NCI-H345 treated with DMSO at 0.1 percent for 48 hours (cell line): Measurements from ENCODE around the gene PSMC3.

Source experiments
- DNase-seq: peaks from one replicate; lab custom pipeline; 2025; ENCODE audit not compliant: unreplicated experiment; lab: John Stamatoyannopoulos, UW

Gene PSMC3

DNA sequence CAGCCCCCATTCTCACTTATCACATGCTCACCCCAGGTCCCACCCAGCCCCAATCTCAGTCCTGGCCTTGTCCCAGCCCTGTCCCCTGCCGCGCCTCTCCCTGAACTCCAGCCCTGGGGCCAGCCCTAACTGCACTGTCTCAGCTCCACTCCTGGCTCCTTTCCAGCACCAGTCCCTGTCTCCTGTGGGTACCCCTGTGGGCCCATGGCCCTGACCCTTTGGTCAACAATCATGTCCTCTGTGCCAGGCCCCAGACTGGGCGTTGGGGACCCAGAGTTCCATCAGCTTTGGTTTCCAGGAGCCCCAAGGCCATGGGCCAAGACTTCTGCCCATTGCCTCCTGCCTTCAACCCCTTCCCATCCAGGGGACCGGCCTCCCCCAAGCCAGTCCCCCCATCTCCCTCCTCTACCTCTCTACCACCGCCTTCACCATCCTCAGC lies 48.6 kb downstream of the PSMC3 start:
- DNase-seq = no peak

DNA sequence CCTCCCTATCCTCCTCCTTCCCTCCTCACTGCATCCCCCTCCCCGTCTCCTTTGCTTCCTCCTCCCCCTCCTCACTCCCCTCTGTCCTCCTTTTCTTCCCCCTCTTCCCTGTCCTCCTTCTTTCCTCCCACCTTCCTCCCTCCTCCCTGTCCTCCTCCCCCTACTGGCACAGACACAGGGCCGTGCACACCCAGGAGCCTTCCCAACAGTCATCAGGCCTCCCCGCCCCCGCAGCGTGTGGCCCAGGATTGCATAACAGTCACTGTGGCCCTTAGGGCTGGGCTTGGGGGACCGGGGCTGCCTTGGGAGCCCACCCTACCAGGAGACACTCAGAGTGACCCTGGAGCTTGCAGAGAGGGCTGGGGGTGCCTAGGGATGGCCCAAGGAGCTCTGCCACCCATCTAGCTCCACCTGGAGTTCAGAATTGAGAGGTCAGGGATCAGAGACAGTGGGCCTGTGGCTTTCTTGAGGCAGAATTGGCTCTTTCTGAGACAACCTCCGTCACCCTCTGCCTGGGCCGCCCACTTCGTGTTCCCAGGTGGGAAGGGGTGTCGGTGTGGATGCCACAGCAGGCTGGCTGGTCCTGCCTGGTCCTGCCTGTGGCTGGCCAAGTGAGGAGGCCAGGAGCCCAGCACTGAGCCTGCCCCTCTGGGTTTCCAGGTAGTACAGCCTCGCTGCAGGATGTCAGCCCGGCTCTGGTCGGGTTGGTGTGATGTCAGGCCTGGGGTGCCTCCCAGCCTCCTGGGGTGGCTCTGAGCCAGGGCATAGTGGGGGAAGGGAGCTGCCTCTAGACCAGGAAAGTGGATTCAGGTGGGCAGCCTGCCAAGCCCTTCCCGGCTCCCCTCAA lies 49.5 kb downstream of the PSMC3 start:
- no peak for DNase-seq

DNA sequence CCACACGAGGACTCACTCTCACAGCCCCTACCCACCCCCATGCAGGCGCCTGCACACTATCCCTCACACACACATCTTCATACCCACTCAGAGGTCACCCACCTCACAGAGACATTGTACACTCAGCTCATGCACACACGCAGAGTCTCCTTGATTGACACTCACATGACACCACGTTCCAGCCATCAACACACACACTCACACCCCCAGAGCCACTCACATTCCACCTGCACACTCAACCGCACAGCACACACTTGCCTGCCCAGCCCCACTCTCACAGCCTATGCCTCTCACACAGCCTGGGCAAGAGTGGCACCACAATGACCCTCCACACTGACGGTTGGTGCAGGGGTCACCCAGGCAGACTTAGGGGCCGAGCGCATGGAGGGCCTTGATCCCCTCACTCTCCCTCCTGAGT lies 50.1 kb downstream of the PSMC3 start:
- DNase-seq = no peak

DNA sequence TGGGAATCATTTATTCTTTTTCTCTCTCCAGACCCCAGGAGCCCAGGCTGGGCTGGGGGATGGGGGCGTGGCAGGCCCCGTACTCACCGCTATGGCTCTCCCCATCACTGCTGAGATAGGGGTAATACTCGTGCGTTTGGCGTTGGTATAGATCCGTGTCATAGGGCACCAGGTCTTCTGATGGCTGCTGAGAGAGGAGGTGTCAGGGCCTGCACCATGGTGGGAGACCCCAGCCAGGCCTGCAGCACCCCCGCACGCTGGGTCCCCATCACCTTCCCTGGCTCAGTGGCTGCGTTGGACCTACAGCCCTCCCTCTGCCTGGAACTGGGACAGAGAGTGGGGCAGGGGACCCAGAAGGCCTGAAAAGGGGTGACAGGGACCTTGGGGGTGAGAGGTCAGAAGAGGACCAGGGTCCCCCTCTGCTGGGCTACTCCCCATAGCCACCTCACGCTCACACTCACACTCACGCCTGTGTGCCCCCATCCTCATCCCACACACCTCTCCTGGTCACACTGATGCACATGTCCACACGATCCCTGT lies 50.6 kb downstream of the PSMC3 start:
- DNase-seq = no peak

DNA sequence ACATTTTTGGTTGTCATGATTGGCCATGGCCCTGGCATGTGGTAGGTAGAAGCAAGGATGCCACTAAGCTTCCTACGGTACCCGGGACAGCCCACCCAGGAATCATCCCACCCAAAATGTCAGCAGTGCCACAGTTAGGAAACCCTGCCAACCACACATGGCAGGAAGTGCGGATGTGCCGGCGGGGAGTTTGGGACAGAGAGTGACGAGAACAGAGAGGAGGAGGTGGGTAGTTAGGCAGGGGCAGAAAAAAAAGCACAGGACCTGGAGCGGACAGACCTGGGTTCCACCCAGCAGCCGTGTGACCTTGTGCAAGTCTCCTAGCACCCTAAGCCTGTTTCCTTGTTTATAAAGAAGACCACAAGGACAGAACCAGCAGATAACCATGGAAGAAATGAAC lies 51.2 kb downstream of the PSMC3 start:
- DNase-seq = no peak

DNA sequence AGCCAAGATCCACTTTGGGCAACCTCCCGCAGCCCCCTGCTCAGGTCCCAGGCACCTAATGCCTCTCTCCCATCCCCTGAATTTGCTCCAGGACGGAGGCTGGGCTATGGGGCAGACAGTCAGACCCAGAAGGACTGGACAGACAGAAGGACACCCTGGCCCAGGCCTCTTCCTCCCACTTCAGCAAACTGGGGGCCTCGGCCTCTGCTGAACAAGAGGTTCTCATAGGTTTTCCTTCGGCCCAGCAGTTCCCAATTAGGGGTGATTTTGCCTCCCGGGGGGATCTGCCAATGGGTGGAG lies 51.6 kb downstream of the PSMC3 start:
- DNase-seq = no peak

DNA sequence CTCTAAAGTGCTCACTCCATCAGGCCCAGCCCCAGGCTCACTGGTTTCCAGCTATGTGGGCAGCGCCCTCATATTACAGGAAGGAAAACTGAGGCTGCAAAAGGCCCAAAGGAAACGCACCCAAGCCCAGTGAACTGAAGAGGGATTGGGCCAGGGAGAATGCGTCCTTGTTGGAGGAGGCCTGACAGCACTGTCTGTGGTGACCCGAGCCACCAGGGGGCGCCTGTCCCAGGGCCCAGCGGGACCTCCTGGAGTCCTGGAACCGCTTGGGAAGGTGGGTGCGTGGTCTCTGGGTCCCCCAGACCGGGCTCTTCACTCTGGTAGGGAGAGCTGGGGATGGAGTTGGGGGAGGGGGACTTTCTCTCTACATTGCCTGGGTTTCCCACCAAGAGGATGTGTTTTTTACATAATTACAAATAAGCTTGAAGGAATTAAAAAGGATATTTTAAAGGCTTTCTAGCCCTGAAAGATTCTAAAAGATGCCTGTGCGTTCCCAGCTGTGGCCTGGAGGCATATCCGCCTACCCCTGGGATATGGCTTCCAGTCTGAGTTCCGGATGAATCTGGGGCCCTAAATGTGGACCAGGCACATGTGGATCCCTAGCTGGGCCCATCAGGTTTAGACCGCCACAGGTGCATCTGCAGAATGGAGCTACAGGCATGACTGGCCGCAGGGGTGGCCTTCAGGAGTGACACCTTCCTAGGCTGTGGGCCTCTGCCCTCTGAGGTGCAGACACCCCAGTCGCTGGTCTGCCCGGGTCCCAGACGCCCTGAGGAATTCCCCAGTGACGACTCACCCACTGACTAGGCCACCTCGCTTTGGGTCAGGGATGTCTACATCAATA lies 52.1 kb downstream of the PSMC3 start:
- DNase-seq = peak; percentile 8

DNA sequence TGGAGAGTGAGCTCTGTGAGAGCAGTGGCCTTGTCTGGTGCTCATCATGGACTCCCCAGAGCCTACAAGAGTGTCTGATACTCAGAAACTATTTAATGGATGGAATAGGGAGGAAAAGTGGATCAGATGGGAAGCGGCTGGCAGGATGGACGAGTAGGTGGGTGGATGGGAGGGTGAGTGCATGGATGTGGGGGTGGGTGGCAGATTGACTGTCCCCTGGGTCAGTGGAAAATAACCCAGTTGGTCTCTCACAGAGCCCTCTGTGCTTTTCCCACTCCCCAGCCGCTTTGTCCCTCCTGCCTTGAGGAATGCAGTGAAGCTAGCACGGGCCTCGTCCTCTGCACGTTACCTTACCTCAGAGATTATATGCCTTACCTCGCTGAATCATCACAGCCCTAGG lies 53.8 kb downstream of the PSMC3 start:
- DNase-seq = no peak

DNA sequence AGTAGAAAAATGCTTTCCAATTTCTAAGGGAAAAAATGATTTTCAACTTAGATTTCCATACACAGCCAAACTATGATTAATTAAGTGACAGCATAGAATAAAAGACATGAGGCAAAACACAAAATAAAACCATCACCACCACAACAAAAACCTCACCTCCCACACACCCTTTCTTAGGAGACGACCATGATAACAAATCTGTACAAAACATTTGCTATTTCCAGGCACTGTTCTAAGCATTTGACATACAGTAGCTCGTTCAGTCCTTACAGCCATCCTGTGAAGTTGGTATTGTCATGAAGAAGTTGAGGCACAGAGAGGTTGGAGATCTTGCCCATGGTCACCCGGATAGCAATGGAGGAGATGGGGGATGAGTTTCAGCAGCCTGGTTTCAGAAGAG lies 56.6 kb downstream of the PSMC3 start:
- no peak for DNase-seq
